Medulla oblongata (tissue), 1 donor: Measurements from ENCODE around the gene KLRC4.
"Not testable (repeated sequence)": the region's sequence is repeated elsewhere in the genome, so short reads cannot be mapped to it uniquely, and the experiment has no call there.

Experiments
- DNase-seq: peaks from one replicate; pipeline ENCODE4 v3.0.0-alpha.2; 2015; ENCODE audit errors: extremely low spot score

Gene KLRC4

GRCh38 chr12:10397296-10397695 lies 12.3 kb downstream of the KLRC4 start:
- DNase-seq: no peak

DNA sequence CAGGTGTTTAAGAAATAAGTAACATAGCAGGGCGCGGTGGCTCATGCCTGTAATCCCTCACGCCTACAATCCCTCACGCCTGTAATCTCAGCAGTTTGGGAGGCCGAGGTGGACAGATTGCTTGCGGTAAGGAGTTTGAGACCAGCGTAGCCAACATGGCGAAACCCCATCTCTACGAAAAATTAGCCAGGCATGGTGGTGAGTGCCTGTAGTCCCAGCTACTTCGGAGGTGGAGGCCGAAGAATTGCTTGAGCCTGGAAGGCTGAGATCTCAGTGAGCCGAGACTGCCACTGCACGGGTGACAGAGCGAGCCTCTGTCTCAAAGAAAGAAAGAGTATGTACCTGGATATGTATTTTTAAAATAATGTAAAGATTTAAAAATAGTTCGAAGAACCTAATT lies 13.4 kb downstream of the KLRC4 start:
- not testable (repeated sequence) for DNase-seq

GRCh38 chr12:10395390-10395998 lies 14.1 kb downstream of the KLRC4 start:
- peak; percentile 54 for DNase-seq

- DNase-seq: not testable (repeated sequence)
Observed at GRCh38 chr12:10394531-10395152, 14.9 kb downstream of the KLRC4 start.

- DNase-seq: no peak
Observed at GRCh38 chr12:10393291-10393690, 16.3 kb downstream of the KLRC4 start.

DNA sequence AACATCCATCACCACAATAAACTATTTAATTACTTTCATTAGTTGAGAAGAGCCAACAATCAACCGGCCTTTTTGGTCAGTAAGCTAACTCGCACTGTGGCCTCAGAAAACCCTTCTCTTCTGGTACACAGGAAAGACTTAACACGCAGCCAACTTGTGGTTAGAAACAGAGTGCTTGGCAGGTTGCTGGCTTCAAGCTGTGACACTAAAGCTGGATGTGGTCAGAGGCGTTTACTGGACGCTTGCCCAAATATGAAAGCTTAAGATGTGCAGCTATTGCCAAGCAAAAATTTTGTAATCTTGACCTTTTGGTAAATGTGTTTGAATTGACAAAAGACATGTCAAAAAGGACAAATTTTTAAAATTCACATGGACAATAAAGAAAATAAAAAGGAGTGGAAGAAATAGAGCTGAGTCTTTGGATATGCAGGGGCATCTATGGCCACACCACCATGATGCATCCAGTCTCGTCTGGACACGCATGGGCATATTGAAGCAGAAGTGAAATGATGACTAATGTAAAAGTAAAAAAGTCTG lies 17.1 kb downstream of the KLRC4 start:
- peak; percentile 69 for DNase-seq

DNA sequence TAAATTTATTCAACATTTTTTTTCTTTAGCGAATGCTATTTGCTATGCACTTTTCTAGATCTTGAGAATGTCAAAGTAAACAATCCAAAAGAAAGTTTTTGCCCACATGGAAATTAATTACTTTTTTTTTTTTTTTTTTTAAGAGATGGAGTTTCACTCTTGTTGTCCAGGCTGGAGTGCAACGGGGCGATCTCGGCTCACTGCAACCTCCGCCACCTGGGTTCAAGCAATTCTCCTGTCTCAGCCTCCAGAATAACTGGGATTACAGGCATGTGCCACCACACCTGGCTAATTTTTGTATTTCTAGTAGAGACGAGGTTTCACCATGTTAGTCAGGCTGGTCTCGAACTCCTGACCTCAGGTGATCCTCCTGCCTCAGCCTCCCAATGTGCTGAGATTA lies 18.6 kb downstream of the KLRC4 start:
- not testable (repeated sequence) for DNase-seq

GRCh38 chr12:10389904-10390303 lies 19.7 kb downstream of the KLRC4 start, which contains the start of gene KLRK1:
TSS of gene KLRK1 (minus strand) at chr12:10390041. CDS start at chr12:10388810, 1,231 bp downstream.
- DNase-seq: no peak

- DNase-seq: no peak
Observed at GRCh38 chr12:10388624-10389413, 20.7 kb downstream of the KLRC4 start.

GRCh38 chr12:10387498-10387897 lies 22.1 kb downstream of the KLRC4 start:
- not testable (repeated sequence) for DNase-seq

- DNase-seq: no peak
Observed at GRCh38 chr12:10386857-10387256, 22.7 kb downstream of the KLRC4 start.

DNA sequence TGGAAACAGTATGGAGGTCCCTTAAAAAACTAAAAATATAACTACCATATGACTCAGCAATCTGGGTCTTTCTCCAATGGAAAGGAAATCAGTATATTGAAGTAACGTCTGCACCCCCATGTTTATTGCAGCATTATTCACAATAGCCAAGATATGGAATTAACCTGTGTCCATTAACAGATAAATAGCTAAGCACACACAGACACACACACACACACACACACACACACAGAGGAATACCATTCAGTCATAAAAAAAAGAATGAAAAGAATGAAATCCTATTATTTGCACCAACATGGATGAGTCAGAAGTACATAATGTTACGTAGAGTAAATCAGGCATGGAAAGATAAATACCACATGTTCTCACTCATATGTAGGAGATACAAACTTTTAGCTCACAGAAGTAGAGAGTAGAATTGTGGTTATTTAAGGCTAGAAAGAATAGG lies 24.4 kb downstream of the KLRC4 start:
- no peak for DNase-seq

DNA sequence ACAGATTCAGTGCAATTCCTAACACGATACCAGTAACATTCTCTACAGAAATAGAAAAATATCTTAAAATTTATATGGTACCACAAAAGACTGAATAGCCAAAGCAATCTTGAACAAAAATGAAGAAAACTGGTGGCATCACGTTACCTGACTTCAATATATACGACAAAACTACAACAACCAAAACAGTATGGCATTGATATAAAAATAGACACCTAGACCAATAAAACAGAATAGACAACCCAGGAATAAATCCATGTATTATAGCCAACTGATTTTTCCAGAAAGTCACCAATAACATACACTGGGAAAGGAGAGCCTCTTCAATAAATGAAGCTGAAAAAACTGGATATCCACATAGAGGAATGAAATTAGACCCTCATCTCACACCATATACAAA lies 25.4 kb downstream of the KLRC4 start:
- DNase-seq: no peak

- DNase-seq: no peak
Observed at GRCh38 chr12:10381928-10382628, 27.5 kb downstream of the KLRC4 start.

GRCh38 chr12:10378737-10379136 lies 30.8 kb downstream of the KLRC4 start:
- not testable (repeated sequence) for DNase-seq

DNA sequence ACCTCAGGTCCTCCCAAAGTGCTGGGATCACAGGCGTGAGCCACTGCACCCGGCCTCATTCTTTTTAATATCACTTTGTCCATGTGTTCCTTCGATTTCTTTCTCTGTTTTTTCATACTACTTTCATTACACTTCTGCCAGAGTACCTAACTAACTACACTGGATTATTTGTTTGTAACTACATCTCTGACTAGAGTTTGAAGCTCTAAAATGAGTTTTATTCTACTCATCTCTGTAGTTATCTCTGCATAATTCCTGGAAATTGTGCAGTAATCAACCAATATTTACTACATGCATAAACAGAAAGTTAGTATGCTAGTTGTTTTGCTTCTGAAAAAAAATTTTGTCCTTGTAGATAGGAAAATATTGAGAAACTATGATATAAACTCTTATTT lies 34.9 kb downstream of the KLRC4 start:
- DNase-seq: no peak

DNA sequence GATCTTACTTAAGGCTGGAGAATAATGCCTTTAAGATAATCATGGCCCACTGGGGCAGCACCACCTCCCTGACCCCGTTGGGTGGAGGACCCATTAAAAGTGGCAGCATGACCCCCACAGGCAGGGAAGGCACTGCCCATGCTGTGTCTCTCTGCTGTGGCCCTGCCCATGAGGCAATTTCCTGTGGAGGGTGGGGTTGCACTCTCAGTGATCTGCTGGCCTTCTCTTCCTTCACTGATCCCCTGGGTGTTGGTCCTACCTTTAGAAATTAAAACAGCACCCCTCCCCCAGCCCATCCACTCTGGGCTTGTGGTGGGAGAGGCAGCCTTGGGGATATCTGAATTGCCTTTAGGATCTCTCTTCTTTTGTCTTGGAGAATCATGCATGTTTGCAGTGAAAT lies 37.0 kb downstream of the KLRC4 start:
- no peak for DNase-seq

GRCh38 chr12:10371893-10372535 lies 37.5 kb downstream of the KLRC4 start:
- peak; percentile 40 for DNase-seq

- DNase-seq: no peak
Observed at GRCh38 chr12:10369557-10370415, 39.8 kb downstream of the KLRC4 start.
